Endothelial cell of umbilical vein (primary cell): ENCODE results near the gene MTFMT. TPM values are rescaled to one million over a fixed set of nuclear protein-coding genes. Genes with fewer than 3 reads are reported as not detected.

Source experiments
- BruUV-seq: library from RNA; stranded (reverse); fragments of 400-500 nt; replicated peaks from 2 replicates; lab custom pipeline; 2021; lab: Mats Ljungman, UMichigan
- CTCF ChIA-PET: fragments of 300-600, 350-600 bp; sonication (Branson Sonifier 250); formaldehyde crosslinking; loops from one replicate; lab custom pipeline; 2021; ENCODE audit warnings: antibody characterized with exemption, inconsistent platforms; lab: Charles Lee
- POLR2A ChIA-PET: fragments of 300-600, 350-600 bp; sonication (Branson Sonifier 250); formaldehyde crosslinking; loops from one replicate; lab custom pipeline; 2021; ENCODE audit warnings: antibody characterized with exemption, inconsistent platforms; lab: Charles Lee
- DNase-seq: peaks from one replicate; pipeline ENCODE4 v3.0.0-alpha.2; 2011; ENCODE audit warnings: low read depth, low spot score
- FAIRE-seq: peaks from 2 replicates; lab custom pipeline; 2011; peaks lifted over from hg19 to GRCh38; lab: Jason Lieb, UNC
- H2AFZ ChIP-seq: 2 replicates; pipeline ENCODE4 v1.6.0; 2012; ENCODE audit warnings: low read depth, low read length, control low read depth, inconsistent platforms
- H3K27ac ChIP-seq: 2 replicates; pipeline ENCODE4 v1.5.1; 2011; ENCODE audit warnings: low read depth, mild to moderate bottlenecking, control low read depth, low read length, moderate library complexity; ENCODE audit not compliant: insufficient read depth
- H3K27me3 ChIP-seq, 2 experiments: 2 replicates each; pipeline versions ENCODE4 v1.6.0 to v1.6.1; 2011; ENCODE audit warnings: low read length in 2 of 2, mixed read lengths in 1 of 2; ENCODE audit not compliant: control insufficient read depth in 2 of 2, insufficient read depth in 2 of 2
- H3K36me3 ChIP-seq, 2 experiments: 2 replicates in 1 of 2; 3 replicates in 1 of 2; pipeline ENCODE4 v1.5.1; 2011; ENCODE audit warnings: low read length in 2 of 2, mild to moderate bottlenecking in 1 of 2, moderate library complexity in 1 of 2; ENCODE audit not compliant: control insufficient read depth in 2 of 2, insufficient read depth in 2 of 2; ENCODE audit errors: extremely low read depth in 1 of 2
- H3K4me1 ChIP-seq: 3 replicates; pipeline ENCODE4 v1.5.1; 2011; ENCODE audit warnings: mild to moderate bottlenecking, low read length; ENCODE audit not compliant: control insufficient read depth, insufficient read depth; ENCODE audit errors: extremely low read depth
- H3K4me2 ChIP-seq: 2 replicates; pipeline ENCODE4 v1.6.1; 2011; ENCODE audit warnings: low read length, control low read depth, mixed read lengths; ENCODE audit not compliant: insufficient read depth
- H3K4me3 ChIP-seq, 3 experiments: fragments of 200-600 bp in 1 of 3; sonication (generic), shearing (Covaris generic) in 1 of 3; replicated peaks in 1 of 3; 2 replicates each; pipeline ENCODE4 v1.5.1; 2011 to 2016; ENCODE audit warnings: control low read depth in 3 of 3, low read length in 3 of 3, mild to moderate bottlenecking in 2 of 3, inconsistent platforms in 1 of 3, low read depth in 1 of 3, moderate library complexity in 1 of 3; ENCODE audit not compliant: insufficient read depth in 1 of 3
- H3K79me2 ChIP-seq: 2 replicates; pipeline ENCODE4 v1.6.0; 2012; ENCODE audit warnings: low read length, inconsistent platforms; ENCODE audit not compliant: control insufficient read depth, insufficient read depth
- H3K9ac ChIP-seq: replicated peaks from 2 replicates; pipeline ENCODE3; 2011; ENCODE audit warnings: low read length, control low read depth; ENCODE audit not compliant: insufficient read depth; ENCODE audit errors: extremely low read depth
- H3K9me1 ChIP-seq: replicated peaks from 3 replicates; pipeline ENCODE4 v1.6.0; 2011; ENCODE audit warnings: mild to moderate bottlenecking, low read length; ENCODE audit not compliant: control insufficient read depth, insufficient read depth; ENCODE audit errors: extremely low read depth
- H3K9me3 ChIP-seq: replicated peaks from 2 replicates; pipeline ENCODE4 v1.5.1; 2012; ENCODE audit warnings: low read length, inconsistent platforms; ENCODE audit not compliant: control insufficient read depth, insufficient read depth
- H4K20me1 ChIP-seq: replicated peaks from 2 replicates; pipeline ENCODE3; 2011; ENCODE audit warnings: mild to moderate bottlenecking, low read length; ENCODE audit not compliant: control insufficient read depth, insufficient read depth; ENCODE audit errors: extremely low read depth
- EZH2 ChIP-seq: IDR thresholded peaks from 2 replicates; pipeline ENCODE4 v1.6.1; 2012; ENCODE audit warnings: borderline replicate concordance, low read depth, mild to moderate bottlenecking, moderate library complexity, low read length, inconsistent platforms; ENCODE audit not compliant: severe bottlenecking
- FOS ChIP-seq: IDR thresholded peaks from 2 replicates; pipeline ENCODE4 v1.6.1; 2011; ENCODE audit warnings: mild to moderate bottlenecking, low read length, moderate library complexity, borderline replicate concordance; ENCODE audit not compliant: insufficient read depth
- GATA2 ChIP-seq: IDR thresholded peaks from 2 replicates; pipeline ENCODE4 v1.7.0; 2011; ENCODE audit warnings: low read depth, mild to moderate bottlenecking, moderate library complexity, mixed read lengths, low read length; ENCODE audit not compliant: insufficient read length, insufficient read depth
- JUN ChIP-seq: IDR thresholded peaks from 2 replicates; pipeline ENCODE4 v1.6.1; 2011; ENCODE audit warnings: borderline replicate concordance, low read depth; ENCODE audit not compliant: insufficient read length, insufficient read depth
- MYC ChIP-seq: IDR thresholded peaks from one replicate; pipeline ENCODE4 v1.6.1; 2011; ENCODE audit warnings: mild to moderate bottlenecking, low read depth, low read length
- POLR2A ChIP-seq: IDR thresholded peaks from 2 replicates; pipeline ENCODE4 v1.6.1; 2012; ENCODE audit warnings: low read depth, mild to moderate bottlenecking, control low read depth, low read length
- POLR2AphosphoS5 ChIP-seq: IDR thresholded peaks from 2 replicates; pipeline ENCODE4 v1.6.1; 2012; ENCODE audit warnings: low read depth, mild to moderate bottlenecking, control low read depth, low read length, moderate library complexity; ENCODE audit not compliant: insufficient read depth
- dilution Hi-C: fragments of 300-500 bp; cut with MboI; formaldehyde crosslinking; loops from one replicate; pipeline ENCODE4 v1.15.0; 2019; ENCODE audit warnings: low sequenced_read_pairs; ENCODE audit not compliant: extremely low pct_ligation_motif_present
- intact Hi-C: fragments of 100-400 bp; cut with micrococcal nuclease; formaldehyde crosslinking; loops from one replicate; pipeline ENCODE4 v1.10.0; 2022
- polyA plus RNA-seq, 4 experiments: library from polyadenylated mRNA; depleted of rRNA in 3 of 4; stranded (reverse) in 3 of 4; unstranded in 1 of 4; fragments of >200 nt; gene quantifications; 2 replicates each; pipeline versions ENCODE4 v1.2.1 to v1.2.3, GENCODE V29; 2011 to 2012; ENCODE audit warnings: missing spikeins in 1 of 4
- total RNA-seq: library from RNA; stranded (reverse); gene quantifications from 2 replicates; pipeline ENCODE4 v1.2.3, GENCODE V29; 2021
- TF ChIP-seq, protein P1 (sequence below): IDR thresholded peaks from 2 replicates; pipeline ENCODE4 v1.6.1; 2011; ENCODE audit not compliant: insufficient read depth, insufficient read length
- TF ChIP-seq, protein P2 (sequence below), 2 donors: IDR thresholded peaks; 1 replicate in 1 of 2; 2 replicates in 1 of 2; pipeline ENCODE4 v1.5.1; 2011; ENCODE audit warnings: low read length in 2 of 2, mild to moderate bottlenecking in 2 of 2, moderate library complexity in 2 of 2, control low read depth in 1 of 2, inconsistent platforms in 1 of 2, low read depth in 1 of 2; ENCODE audit not compliant: insufficient read depth in 1 of 2; ENCODE audit errors: extremely low read depth in 1 of 2

MTFMT gene
- total and polyA plus RNA-seq, 2 donors (not counting 3 experiments of a cell fraction or from before 2014, with no cell fraction given), result 7.5 to 20.4 TPM

DNA sequence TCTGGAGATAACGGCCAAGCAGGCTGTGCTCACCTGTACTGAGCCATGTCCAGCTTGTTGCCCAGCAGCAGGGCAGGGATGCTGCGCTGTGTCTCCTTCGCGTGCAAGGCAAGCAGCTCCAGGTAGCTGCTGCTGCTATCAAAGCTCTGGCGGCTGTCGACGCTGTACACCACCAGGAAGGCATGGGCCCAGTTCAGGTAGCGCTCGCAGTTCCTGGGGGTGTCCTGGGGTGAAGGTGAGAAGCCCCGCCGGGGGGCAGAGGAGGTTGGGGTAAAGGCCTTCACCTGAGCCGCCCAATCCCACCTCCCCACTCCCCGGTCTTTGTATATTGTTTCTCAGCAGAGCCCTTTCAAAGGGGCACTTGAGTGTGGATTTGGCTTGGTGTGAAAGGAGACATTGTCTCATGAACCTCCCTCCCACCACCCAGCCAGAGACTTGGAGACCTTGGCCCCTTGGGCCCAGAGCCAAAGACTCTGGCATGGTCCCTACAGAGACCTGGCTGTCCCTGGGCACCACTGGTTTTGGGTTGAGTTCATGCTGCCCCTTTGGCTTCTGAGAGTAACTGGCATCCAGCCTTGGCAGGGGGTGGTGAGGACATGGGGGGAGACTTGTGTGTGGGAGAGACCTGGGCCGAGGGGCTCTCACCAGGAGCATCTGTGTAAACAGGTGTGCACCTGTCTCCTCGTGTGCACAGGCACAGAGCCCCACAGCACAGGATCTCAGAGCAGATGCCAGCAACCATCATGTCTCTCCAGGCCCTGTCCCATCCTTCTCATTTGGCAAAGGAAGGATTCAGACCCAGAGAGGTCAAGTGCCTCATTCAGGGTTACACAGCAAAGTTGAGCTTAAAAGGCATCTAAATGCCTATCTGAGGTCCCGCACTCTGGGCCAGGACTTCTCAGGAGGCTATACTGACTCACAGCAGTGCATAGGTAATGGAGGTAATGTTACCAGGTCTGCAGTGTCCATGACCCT, 29.2 kb upstream of the MTFMT start:
- intact Hi-C loops, result no loop called here
- TF ChIP-seq JUN (no peak), POLR2A (no peak), EZH2 (no peak), GATA2 (no peak), MYC (no peak), POLR2AphosphoS5 (no peak), FOS (no peak)
- TF ChIP-seq, protein P1, sequence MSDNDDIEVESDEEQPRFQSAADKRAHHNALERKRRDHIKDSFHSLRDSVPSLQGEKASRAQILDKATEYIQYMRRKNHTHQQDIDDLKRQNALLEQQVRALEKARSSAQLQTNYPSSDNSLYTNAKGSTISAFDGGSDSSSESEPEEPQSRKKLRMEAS, result no peak
- TF ChIP-seq, protein P2, sequence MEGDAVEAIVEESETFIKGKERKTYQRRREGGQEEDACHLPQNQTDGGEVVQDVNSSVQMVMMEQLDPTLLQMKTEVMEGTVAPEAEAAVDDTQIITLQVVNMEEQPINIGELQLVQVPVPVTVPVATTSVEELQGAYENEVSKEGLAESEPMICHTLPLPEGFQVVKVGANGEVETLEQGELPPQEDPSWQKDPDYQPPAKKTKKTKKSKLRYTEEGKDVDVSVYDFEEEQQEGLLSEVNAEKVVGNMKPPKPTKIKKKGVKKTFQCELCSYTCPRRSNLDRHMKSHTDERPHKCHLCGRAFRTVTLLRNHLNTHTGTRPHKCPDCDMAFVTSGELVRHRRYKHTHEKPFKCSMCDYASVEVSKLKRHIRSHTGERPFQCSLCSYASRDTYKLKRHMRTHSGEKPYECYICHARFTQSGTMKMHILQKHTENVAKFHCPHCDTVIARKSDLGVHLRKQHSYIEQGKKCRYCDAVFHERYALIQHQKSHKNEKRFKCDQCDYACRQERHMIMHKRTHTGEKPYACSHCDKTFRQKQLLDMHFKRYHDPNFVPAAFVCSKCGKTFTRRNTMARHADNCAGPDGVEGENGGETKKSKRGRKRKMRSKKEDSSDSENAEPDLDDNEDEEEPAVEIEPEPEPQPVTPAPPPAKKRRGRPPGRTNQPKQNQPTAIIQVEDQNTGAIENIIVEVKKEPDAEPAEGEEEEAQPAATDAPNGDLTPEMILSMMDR (IDR thresholded peaks at IDR 0.05; ENCODE audit: extremely low read depth in 1 of 2, insufficient read depth in 1 of 2, low read depth in 1 of 2, low read length in 2 of 2), result no peak
- no peaks in the 10 kb centered on the region for H3K4me1 ChIP-seq
- FAIRE-seq (no peak), DNase-seq (no peak)
- no peaks in the 10 kb centered on the region for H3K9me3 ChIP-seq
- ChIA-PET CTCF (interaction anchor here (0.8 to 1.4 kb wide), 3 partner anchors 24 to 212 kb away, joined by 3 to 6 read pairs (median 4); no protein-coding TSS in a partner anchor), POLR2A (no interaction called here)
- H4K20me1 ChIP-seq, result no peaks in the 10 kb centered on the region
- no peaks in the 10 kb centered on the region for H3K27me3 ChIP-seq
- no peak overlapping the region for H3K4me3 ChIP-seq
- no peak overlapping the region for H3K27ac ChIP-seq
- dilution Hi-C loops, result no loop called here
- H3K36me3 ChIP-seq, result no peaks in the 10 kb centered on the region
- no peak overlapping the region for H3K9ac ChIP-seq
- no peak overlapping the region for H2AFZ ChIP-seq
- no TSS peak for BruUV-seq
- no peak overlapping the region for H3K4me2 ChIP-seq
- no peaks in the 10 kb centered on the region for H3K79me2 ChIP-seq
- no peaks in the 10 kb centered on the region for H3K9me1 ChIP-seq
